Measurements from ENCODE around the gene LSM2. TPM values are rescaled to one million over a fixed set of nuclear protein-coding genes. Genes with fewer than 3 reads are reported as not detected.
A peak's percentile ranks its signal among the peaks of the same experiment; 100 is the strongest.

The LSM2 gene
- 15.1 and 19.4 TPM in 2 replicates for total RNA-seq

DNA sequence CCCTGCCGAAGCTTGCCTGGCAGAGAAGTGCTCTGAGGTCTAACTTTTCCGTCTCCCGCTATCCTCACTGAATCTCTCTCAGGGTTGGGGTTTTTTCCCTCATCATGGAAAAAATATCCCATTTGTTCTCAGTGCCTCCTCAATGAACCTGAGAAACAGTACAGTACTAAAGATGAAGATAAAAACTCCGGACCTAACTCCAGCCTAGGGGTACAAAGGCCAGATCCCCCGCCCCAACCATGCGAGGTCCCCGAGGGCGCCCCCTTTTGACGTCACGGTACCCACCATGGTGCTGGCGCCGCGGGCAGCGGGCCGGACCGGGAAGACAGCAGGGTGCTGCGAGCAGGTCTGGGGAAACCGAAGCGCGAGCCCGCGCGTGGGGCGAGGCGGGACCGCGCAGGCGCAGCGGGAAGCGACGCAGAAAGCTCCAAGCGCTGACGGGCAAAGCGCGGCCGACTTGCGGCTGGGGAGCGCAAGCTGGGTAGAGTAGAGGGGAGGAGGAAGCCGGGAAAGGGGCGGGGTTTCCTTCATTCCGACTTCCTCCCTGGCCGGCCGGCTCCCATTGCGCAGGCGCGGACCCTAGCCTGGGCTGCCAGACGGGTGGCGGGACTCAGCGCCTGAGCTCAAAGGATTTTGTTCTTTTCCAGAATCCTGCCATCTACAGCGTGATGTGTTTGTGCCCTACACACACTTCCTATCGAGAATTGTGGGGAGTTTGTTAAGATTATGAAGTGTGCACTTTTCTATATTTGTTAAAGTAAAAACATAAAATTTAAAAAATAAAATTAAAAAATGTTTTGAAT, at the start of gene LSM2:
Gene LSM2 (minus strand): TSS at position 497 of the 803 bp plus-strand sequence. CDS start 209 bp downstream, at position 288.

DNA sequence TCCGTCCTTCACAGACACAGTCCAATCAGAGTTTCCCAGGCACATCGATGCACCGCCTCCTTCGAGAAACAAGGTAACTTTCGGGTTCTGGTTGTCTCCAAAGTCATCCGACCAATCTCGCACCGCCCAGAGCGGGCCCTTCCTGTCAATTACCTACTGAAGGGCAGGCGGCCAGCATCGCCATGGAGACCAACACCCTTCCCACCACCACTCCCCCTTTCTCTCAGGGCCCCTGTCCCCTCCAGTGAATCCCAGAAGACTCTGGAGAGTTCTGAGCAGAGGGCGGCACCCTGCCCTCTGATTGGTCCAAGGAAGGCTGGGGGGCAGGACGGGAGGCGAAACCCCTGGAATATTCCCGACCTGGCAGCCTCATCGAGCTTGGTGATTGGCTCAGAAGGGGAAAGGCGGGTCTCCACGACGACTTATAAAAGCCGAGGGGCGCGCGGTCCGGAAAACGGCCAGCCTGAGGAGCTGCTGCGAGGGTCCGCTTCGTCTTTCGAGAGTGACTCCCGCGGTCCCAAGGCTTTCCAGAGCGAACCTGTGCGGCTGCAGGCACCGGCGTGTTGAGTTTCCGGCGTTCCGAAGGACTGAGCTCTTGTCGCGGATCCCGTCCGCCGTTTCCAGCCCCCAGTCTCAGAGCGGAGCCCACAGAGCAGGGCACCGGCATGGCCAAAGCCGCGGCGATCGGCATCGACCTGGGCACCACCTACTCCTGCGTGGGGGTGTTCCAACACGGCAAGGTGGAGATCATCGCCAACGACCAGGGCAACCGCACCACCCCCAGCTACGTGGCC, 20.7 kb upstream of the LSM2 start, which contains the start of gene HSPA1B:
Gene HSPA1B (plus strand): TSS at position 453 of the 794 bp plus-strand sequence. CDS start 213 bp downstream, at position 666.

DNA sequence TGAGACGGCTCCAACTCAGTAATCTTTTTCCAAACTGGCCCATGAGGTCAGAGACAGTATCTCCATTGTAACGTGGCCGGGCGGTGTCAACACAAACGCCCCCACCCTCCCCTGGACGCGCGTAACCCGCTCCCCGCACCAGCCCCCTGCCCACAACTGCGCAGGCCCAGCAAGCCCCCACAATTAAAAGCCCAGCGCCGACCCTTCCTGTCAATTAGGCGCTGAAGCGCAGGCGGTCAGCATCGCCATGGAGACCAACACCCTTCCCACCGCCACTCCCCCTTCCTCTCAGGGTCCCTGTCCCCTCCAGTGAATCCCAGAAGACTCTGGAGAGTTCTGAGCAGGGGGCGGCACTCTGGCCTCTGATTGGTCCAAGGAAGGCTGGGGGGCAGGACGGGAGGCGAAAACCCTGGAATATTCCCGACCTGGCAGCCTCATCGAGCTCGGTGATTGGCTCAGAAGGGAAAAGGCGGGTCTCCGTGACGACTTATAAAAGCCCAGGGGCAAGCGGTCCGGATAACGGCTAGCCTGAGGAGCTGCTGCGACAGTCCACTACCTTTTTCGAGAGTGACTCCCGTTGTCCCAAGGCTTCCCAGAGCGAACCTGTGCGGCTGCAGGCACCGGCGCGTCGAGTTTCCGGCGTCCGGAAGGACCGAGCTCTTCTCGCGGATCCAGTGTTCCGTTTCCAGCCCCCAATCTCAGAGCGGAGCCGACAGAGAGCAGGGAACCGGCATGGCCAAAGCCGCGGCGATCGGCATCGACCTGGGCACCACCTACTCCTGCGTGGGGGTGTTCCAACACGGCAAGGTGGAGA, 8.5 kb upstream of the LSM2 start, which contains the start of the genes HSPA1A and HSPA1L:
Gene HSPA1A (plus strand): TSS at position 519 of the 814 bp plus-strand sequence. CDS start 214 bp downstream, at position 733.
Gene HSPA1L (minus strand): TSS at position 259 of the 814 bp plus-strand sequence. CDS start 3,311 bp downstream, outside the sequence.

DNA sequence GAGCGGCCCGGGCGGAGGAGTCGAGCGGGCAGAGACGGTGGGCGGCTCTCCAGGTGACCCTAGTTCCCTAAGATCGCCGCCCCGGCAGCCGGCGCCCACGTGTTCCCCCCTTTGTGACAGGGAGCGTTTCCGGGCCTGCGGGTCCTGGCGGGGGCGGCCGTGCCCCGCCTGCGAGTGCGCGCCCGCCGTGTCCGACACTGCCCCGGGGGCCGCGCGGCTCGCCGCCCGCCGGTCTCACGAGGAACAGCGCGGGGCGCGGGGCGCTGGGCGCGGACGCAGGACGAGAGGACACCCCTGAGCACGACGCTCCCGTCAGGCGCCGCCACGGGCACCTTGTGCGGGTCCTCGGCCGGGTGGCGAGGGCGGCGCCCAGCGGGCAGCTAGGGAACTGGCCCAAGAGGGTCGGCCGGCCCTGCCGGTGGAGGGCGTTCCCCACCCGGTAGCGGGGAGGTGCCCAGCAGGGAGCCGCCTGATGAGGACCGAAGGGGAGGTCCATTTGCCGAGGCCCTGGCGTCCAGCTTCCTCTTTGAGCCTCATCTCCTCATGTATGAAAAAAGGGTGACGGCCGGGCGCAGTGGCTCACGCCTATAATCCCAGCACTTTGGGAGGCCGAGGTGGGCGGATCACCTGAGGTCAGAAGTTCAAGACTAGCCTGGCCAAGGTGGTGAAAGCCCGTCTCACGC, 11.0 kb downstream of the LSM2 start, which contains the start of gene VARS1:
Gene VARS1 (minus strand): TSS at position 137 of the 683 bp plus-strand sequence. CDS start 535 bp downstream, outside the sequence.

DNA sequence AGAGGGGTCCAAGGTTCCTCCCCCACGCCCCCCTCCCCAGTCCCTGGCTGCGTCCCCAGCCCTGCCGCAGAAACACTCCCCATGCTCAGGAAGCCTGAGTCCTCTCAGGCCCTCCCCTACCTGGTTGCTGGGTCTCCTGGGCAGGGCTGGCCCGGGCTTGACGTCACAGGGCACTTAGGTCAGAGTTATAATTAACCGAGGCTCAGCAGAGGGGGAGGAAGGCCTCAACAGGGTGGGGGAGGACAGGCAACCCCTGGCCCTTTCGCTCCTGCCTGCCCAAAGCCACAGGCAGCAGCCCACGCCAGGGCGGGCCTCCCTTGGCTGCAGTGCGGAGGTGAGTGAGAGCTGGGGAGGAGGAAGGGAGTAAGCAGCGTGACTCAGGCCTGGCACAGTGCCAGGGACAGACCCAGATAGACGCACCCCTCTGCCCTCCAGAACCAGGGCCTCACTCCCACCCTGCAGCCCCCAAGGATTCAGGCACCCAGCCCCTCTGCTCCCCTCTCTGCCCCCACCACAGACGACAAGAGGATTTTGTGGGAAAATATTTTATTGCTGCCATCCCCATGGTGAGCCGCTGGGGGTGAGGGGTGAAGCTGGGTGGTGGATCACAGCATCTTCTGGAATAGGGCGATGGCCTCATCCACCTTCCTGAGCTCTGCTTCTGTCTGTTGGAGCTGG, 29.6 kb downstream of the LSM2 start, which contains the start of gene VWA7:
Gene VWA7 (minus strand): TSS at position 340 of the 678 bp plus-strand sequence. CDS start 549 bp downstream, outside the sequence.

DNA sequence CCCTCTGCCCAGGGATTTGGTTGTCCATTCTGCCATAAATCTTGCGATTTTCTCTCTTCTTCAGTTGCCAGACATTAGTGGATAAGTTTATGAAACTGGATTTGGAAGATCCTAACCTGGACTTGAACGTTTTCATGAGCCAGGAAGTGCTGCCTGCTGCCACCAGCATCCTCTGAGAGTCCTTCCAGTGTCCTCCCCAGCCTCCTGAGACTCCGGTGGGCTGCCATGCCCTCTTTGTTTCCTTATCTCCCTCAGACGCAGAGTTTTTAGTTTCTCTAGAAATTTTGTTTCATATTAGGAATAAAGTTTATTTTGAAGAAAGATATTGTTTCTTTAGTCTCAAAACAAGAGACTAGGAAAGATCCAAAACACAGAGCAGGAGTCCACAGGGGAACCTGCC, 44.4 kb downstream of the LSM2 start, which contains the start of gene SAPCD1:
Gene SAPCD1 (plus strand): TSS at position 301 of the 400 bp plus-strand sequence. CDS start 399 bp downstream, outside the sequence.

Small RNA genes within 50 kb of the gene (small RNA-seq; reads per million reads assigned to genes)
- not detected for gene MSH5-SAPCD1
- gene RF00019, result not detected
- gene RNU6-850P, result not detected
- not detected for gene SAPCD1
- gene SNORD48, result 41.2 reads per million, percentile 97 among the genes with 10 or more reads in this experiment
- not detected for gene SNORD52

Other genes starting within 250 kb of the LSM2 start
- not detected in 2 replicates for gene LTA, start 234.7 kb downstream of the LSM2 start, total RNA-seq
- gene TNF, start 231.4 kb downstream of the LSM2 start, total RNA-seq, result 0.16 TPM in 1 of 2 replicates, not detected in the other
- gene LTB, start 224.5 kb downstream of the LSM2 start, total RNA-seq, result not detected in 2 replicates
- not detected in 2 replicates for gene LST1, start 220.7 kb downstream of the LSM2 start, total RNA-seq
- not detected in 2 replicates for gene NCR3, start 214.0 kb downstream of the LSM2 start, total RNA-seq
- gene AIF1, start 191.7 kb downstream of the LSM2 start, total RNA-seq, result not detected in 2 replicates
- 85.5 and 86.8 TPM in 2 replicates for gene PRRC2A, start 186.3 kb downstream of the LSM2 start, total RNA-seq
- 203 and 221 TPM in 2 replicates for gene BAG6, start 154.3 kb downstream of the LSM2 start, total RNA-seq
- gene APOM, start 151.1 kb downstream of the LSM2 start, total RNA-seq, result 0.65 and 1.2 TPM in 2 replicates
- gene C6orf47, start 146.2 kb downstream of the LSM2 start, total RNA-seq, result 24.4 and 24.5 TPM in 2 replicates
- 18.5 and 18.8 TPM in 2 replicates for gene GPANK1, start 142.0 kb downstream of the LSM2 start, total RNA-seq
- gene CSNK2B, start 140.9 kb downstream of the LSM2 start, total RNA-seq, result 117 and 141 TPM in 2 replicates
- gene LY6G5B, start 137.0 kb downstream of the LSM2 start, total RNA-seq, result 6.3 and 8.4 TPM in 2 replicates
- gene LY6G5C, start 125.9 kb downstream of the LSM2 start, total RNA-seq, result 0.16 TPM in 1 of 2 replicates, not detected in the other
- gene ABHD16A, start 103.6 kb downstream of the LSM2 start, total RNA-seq, result 32.8 and 40.7 TPM in 2 replicates
- gene LY6G6F, start 100.1 kb downstream of the LSM2 start, total RNA-seq, result not detected in 2 replicates
- gene LY6G6D, start 91.6 kb downstream of the LSM2 start, total RNA-seq, result not detected in 2 replicates
- gene LY6G6C, start 85.2 kb downstream of the LSM2 start, total RNA-seq, result not detected in 2 replicates
- gene MPIG6B, start 83.6 kb downstream of the LSM2 start, total RNA-seq, result not detected in 2 replicates
- gene DDAH2, start 77.7 kb downstream of the LSM2 start, total RNA-seq, result 62.3 and 78.3 TPM in 2 replicates
- 499 and 664 TPM in 2 replicates for gene CLIC1, start 70.4 kb downstream of the LSM2 start, total RNA-seq
- gene MSH5, start 67.0 kb downstream of the LSM2 start, total RNA-seq, result 9.6 and 11.7 TPM in 2 replicates
- 0.61 TPM in 1 of 2 replicates, not detected in the other for gene SAPCD1, start 44.3 kb downstream of the LSM2 start, total RNA-seq
- gene VWA7, start 29.6 kb downstream of the LSM2 start, total RNA-seq, result under 0.01 and 0.97 TPM in 2 replicates
- 48.5 and 60.0 TPM in 2 replicates for gene VARS1, start 11.2 kb downstream of the LSM2 start, total RNA-seq
- 0.73 and 0.97 TPM in 2 replicates for gene HSPA1L, start 8.3 kb upstream of the LSM2 start, total RNA-seq
- 148 and 178 TPM in 2 replicates for gene HSPA1A, start 8.6 kb upstream of the LSM2 start, total RNA-seq
- 149 and 152 TPM in 2 replicates for gene HSPA1B, start 20.8 kb upstream of the LSM2 start, total RNA-seq
- 74.3 and 76.3 TPM in 2 replicates for gene NEU1, start 55.9 kb upstream of the LSM2 start, total RNA-seq
- not detected in 2 replicates for gene SLC44A4, start 72.0 kb upstream of the LSM2 start, total RNA-seq
- 55.6 and 57.8 TPM in 2 replicates for gene EHMT2, start 90.7 kb upstream of the LSM2 start, total RNA-seq
- 2.3 and 4.4 TPM in 2 replicates for gene ZBTB12, start 95.1 kb upstream of the LSM2 start, total RNA-seq
- gene C2, start 120.8 kb upstream of the LSM2 start, total RNA-seq, result 2.1 and 3.3 TPM in 2 replicates
- 13.5 and 31.3 TPM in 2 replicates for gene CFB, start 139.1 kb upstream of the LSM2 start, total RNA-seq
- 81.9 and 97.9 TPM in 2 replicates for gene NELFE, start 152.0 kb upstream of the LSM2 start, total RNA-seq
- gene SKIC2, start 152.2 kb upstream of the LSM2 start, total RNA-seq, result 47.5 and 61.8 TPM in 2 replicates
- 21.1 and 21.3 TPM in 2 replicates for gene DXO, start 165.2 kb upstream of the LSM2 start, total RNA-seq
- gene C4A, start 175.1 kb upstream of the LSM2 start, total RNA-seq, result 4.9 and 6.8 TPM in 2 replicates
- 2.1 and 2.8 TPM in 2 replicates for gene C4B, start 207.8 kb upstream of the LSM2 start, total RNA-seq
- 0.12 TPM in 1 of 2 replicates, not detected in the other for gene CYP21A2, start 231.4 kb upstream of the LSM2 start, total RNA-seq